Gastroesophageal sphincter (tissue), 4 donors: ENCODE measurements around the gene RPL35. TPM values are rescaled to one million over a fixed set of nuclear protein-coding genes. Genes with fewer than 3 reads are reported as not detected.

Source experiments
- ATAC-seq: fragments of 150-250 bp; one replicate; pipeline ENCODE4 v1.9.1; 2016; ENCODE audit warnings: mild to moderate bottlenecking, moderate library complexity
- H3K27ac ChIP-seq, 4 donors: fragments of 200-600 bp; sonication (generic) in 3 of 4; 1 replicate in 3 of 4; 2 replicates in 1 of 4; pipeline ENCODE4 v1.5.1; 2016 to 2019
- H3K27me3 ChIP-seq: fragments of 200-600 bp; sonication (generic); one replicate; pipeline ENCODE4 v1.5.1; 2019
- H3K36me3 ChIP-seq, 2 donors: fragments of 200-600 bp; sonication (generic); one replicate each; pipeline ENCODE4 v1.5.1; 2019; ENCODE audit warnings: control low read depth in 1 of 2
- H3K4me1 ChIP-seq, 3 donors: fragments of 200-600 bp; sonication (generic); 1 replicate in 2 of 3; 2 replicates in 1 of 3; pipeline ENCODE4 v1.5.1; 2016 to 2019; ENCODE audit warnings: control low read depth in 2 of 3
- H3K4me3 ChIP-seq, 2 donors: fragments of 200-600 bp; sonication (generic); one replicate each; pipeline ENCODE4 v1.5.1; 2019; ENCODE audit warnings: mild to moderate bottlenecking in 1 of 2, moderate library complexity in 1 of 2
- H3K9me3 ChIP-seq, 3 donors: fragments of 200-600 bp; sonication (generic); one replicate each; pipeline ENCODE4 v1.5.1; 2017 to 2019; ENCODE audit warnings: control low read depth in 2 of 3
- CTCF ChIP-seq, 4 experiments: fragments of 200-600 bp in 2 of 4; fragments of 450-650 bp in 2 of 4; sonication (generic) in 1 of 4; IDR thresholded peaks; one replicate each; pipeline ENCODE4 v1.5.1; 2017 to 2019; ENCODE audit warnings: antibody characterized with exemption in 4 of 4, mild to moderate bottlenecking in 2 of 4, moderate library complexity in 2 of 4
- EP300 ChIP-seq: sonication (generic); formaldehyde crosslinking; IDR thresholded peaks from one replicate; pipeline ENCODE4 v1.6.1; 2017; ENCODE audit warnings: antibody characterized with exemption, mild to moderate bottlenecking
- POLR2A ChIP-seq, 2 donors: fragments of 450-650 bp; IDR thresholded peaks; one replicate each; pipeline ENCODE4 v1.6.1; 2017; ENCODE audit warnings: antibody characterized with exemption in 2 of 2, mild to moderate bottlenecking in 2 of 2, moderate library complexity in 1 of 2
- POLR2AphosphoS5 ChIP-seq: sonication (generic); formaldehyde crosslinking; IDR thresholded peaks from one replicate; pipeline ENCODE4 v1.6.1; 2017; ENCODE audit warnings: antibody characterized with exemption
- WGBS, 2 donors: methylation state at CpG; one replicate each; pipeline ENCODE4 v1.1.5; 2018; ENCODE audit warnings: low coverage in 1 of 2; 5-methylcytosine and 5-hydroxymethylcytosine counted together
- total RNA-seq, 4 donors: library from RNA; depleted of rRNA; stranded (reverse); fragments of >200 nt; gene quantifications; one replicate each; pipeline ENCODE4 v1.1.0, GENCODE V29; 2016

The RPL35 gene
- total RNA-seq, 4 donors from 2014 or later, result 1,026 to 2,785 (median 2,065) TPM

GRCh38 chr9:124882231-124882630, 20.5 kb upstream of the RPL35 start:
- peaks cover 0 to 99% of the 10 kb centered on the region in 2 donors for H3K36me3 ChIP-seq
- no peaks in the 10 kb centered on the region for H3K27me3 ChIP-seq
- 47 to 70% methylated on average over 3 to 4 of the region's 13 CpGs for WGBS, 2 donors
- no peak overlapping the region for H3K27ac ChIP-seq
- no peaks in the 10 kb centered on the region for H3K4me1 ChIP-seq
- no peak overlapping the region for H3K4me3 ChIP-seq
- H3K9me3 ChIP-seq, result no peaks in the 10 kb centered on the region
- TF ChIP-seq POLR2AphosphoS5, result no peak
- TF ChIP-seq EP300, result no peak
- no peak for TF ChIP-seq CTCF (IDR thresholded peaks at IDR 0.05)
- no peak for TF ChIP-seq POLR2A (IDR thresholded peaks at IDR 0.05)
- ATAC-seq, result no peak

DNA sequence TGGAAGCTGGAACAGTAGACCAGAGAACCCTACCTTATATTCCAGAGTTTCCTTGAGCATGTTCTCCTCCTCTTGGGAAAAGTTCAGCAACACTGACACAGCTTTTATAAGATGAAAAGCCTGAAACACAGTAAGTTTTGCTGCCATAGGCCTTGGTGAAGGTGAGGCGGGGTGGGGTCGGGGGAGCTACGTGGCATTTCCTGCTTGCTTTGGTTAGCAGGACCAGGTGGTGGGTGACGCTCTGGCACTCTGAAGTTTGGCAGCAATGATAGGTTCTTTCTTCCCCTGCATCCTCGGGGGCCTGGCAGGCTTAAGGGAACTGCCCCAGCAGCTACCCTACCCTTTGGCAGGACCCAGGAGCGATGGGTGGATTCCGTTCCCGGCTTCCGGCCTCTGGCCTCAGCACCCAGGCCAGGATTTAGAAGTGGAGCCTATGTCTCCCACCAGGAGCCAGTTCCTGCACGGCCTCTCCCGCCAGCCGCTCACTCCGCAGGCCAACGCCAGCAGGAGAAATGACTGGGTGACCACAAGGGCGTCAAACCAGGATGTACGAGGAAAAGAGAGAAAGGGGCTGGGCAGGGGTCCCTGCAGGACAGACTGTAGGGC, 19.5 kb upstream of the RPL35 start:
- no peak for ATAC-seq
- H3K36me3 ChIP-seq, result peaks cover 0 to 99% of the 10 kb centered on the region in 2 donors

GRCh38 chr9:124880501-124880900, 18.7 kb upstream of the RPL35 start:
- ATAC-seq, result no peak
- WGBS, 2 donors, result 45 to 63% methylated on average over 3 to 4 of the region's 9 CpGs
- Histone ChIP-seq H3K27ac (no peak overlapping the region), H3K4me3 (no peak overlapping the region), H3K4me1 (no peaks in the 10 kb centered on the region), H3K36me3 (peaks cover 0 to 99% of the 10 kb centered on the region in 2 donors), H3K9me3 (no peaks in the 10 kb centered on the region), H3K27me3 (no peaks in the 10 kb centered on the region)
- TF ChIP-seq POLR2A (IDR thresholded peaks at IDR 0.05) (no peak), CTCF (IDR thresholded peaks at IDR 0.05) (no peak), POLR2AphosphoS5 (no peak), EP300 (no peak)

More for the DNA sequence above, 19.5 kb upstream of the RPL35 start:
- Histone ChIP-seq H3K4me3 (no peak overlapping the region), H3K27me3 (no peaks in the 10 kb centered on the region), H3K27ac (no peak overlapping the region), H3K4me1 (no peaks in the 10 kb centered on the region), H3K9me3 (no peaks in the 10 kb centered on the region)
- no CpG with 5 or more reads among the region's 16 CpGs for WGBS, 2 donors
- TF ChIP-seq CTCF (IDR thresholded peaks at IDR 0.05) (no peak), EP300 (no peak), POLR2A (IDR thresholded peaks at IDR 0.05) (no peak), POLR2AphosphoS5 (no peak)

DNA sequence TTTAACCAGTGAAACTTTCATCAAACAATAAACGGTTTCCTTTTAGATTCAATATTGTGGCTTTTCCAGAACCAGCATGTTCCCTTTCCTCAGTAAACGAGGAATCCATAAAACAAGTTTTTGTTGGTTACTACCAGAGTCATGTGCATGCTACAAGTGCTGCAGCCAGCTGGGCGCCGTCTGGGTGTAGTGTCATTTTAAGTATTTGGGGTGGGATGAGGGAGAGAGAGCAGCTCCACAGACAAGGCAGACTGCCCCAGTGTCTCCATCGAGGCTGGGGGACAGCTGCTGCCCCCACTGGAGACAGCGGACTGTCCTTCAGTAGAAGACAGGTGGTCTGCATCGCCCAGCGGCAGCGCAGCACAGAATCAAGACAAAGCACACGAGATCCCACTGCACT, 17.5 kb upstream of the RPL35 start:
- Histone ChIP-seq H3K27me3 (no peaks in the 10 kb centered on the region), H3K4me3 (no peak overlapping the region), H3K4me1 (peaks cover 0 to 1% (median 0%) of the 10 kb centered on the region in 3 donors), H3K36me3 (peaks cover 0 to 99% of the 10 kb centered on the region in 2 donors), H3K9me3 (no peaks in the 10 kb centered on the region), H3K27ac (no peak overlapping the region)
- ATAC-seq, result no peak
- WGBS, 2 donors, result 54 to 65% methylated on average over 4 to 10 of the region's 10 CpGs
- TF ChIP-seq CTCF (IDR thresholded peaks at IDR 0.05) (no peak), POLR2AphosphoS5 (no peak), EP300 (no peak), POLR2A (IDR thresholded peaks at IDR 0.05) (no peak)

- Histone ChIP-seq H3K27me3 (no peaks in the 10 kb centered on the region), H3K27ac (no peak overlapping the region), H3K4me1 (peaks cover 0 to 8% (median 0%) of the 10 kb centered on the region in 3 donors), H3K9me3 (no peaks in the 10 kb centered on the region), H3K36me3 (peaks cover 0 to 99% of the 10 kb centered on the region in 2 donors), H3K4me3 (no peak overlapping the region)
- no peak for ATAC-seq
- 68 to 70% methylated on average over 2 to 5 of the region's 6 CpGs for WGBS, 2 donors
- TF ChIP-seq EP300 (no peak), POLR2A (IDR thresholded peaks at IDR 0.05) (no peak), CTCF (IDR thresholded peaks at IDR 0.05) (no peak)
These were observed 16.8 kb upstream of the RPL35 start for GRCh38 chr9:124878518-124878917.
